NT2/D1 (cell line): Measurements from ENCODE around the gene SIM1.

Experiments
- SUZ12 ChIP-seq: IDR thresholded peaks from 2 replicates; pipeline ENCODE4 v1.6.1; 2011; ENCODE audit not compliant: insufficient read length, insufficient read depth; ENCODE audit errors: extremely low read depth
- YY1 ChIP-seq: IDR thresholded peaks from 2 replicates; pipeline ENCODE4 v1.6.1; 2011; ENCODE audit not compliant: insufficient read length, insufficient read depth
- ZNF274 ChIP-seq: IDR thresholded peaks from 2 replicates; pipeline ENCODE4 v1.6.1; 2011; ENCODE audit warnings: mild to moderate bottlenecking, low read depth, low read length

DNA sequence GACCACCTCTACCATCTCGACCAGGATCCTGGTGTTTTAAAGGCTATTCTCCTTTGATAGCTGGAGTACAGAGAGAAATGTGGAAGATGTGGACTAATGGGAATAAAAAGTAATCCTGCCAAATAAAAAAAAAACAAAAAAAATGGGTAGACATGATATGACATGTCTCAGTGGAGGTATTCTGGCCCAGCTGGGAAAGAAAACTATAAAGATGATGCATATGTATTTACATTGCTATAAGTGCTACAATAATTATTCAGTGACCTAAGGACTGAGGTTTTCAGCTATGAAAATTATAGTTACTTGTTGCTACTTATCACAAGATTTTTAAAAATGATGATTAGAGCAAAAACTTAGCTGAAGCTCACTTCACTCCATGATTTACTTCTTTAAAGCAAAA lies 101.1 kb downstream of the SIM1 start:
- no peak for TF ChIP-seq YY1
- TF ChIP-seq ZNF274: no peak
- no peak for TF ChIP-seq SUZ12
